HEK293 (cell line): ENCODE data around the gene CTSD.

Source experiments
- CTCF ChIA-PET: fragments of 350-600 bp; formaldehyde crosslinking; extraction: SDS; loops from one replicate; lab custom pipeline; 2021; ENCODE audit warnings: antibody characterized with exemption; lab: Yijun Ruan, JAX
- POLR2A ChIA-PET: fragments of 300-600 bp; formaldehyde crosslinking; extraction: SDS; loops from one replicate; lab custom pipeline; 2020; ENCODE audit warnings: antibody characterized with exemption, inconsistent platforms; lab: Yijun Ruan, JAX
- H3K27ac ChIP-seq: fragments of 200-500 bp; sonication (Bioruptor generic); 2 replicates; pipeline ENCODE4 v1.5.1; 2014; ENCODE audit warnings: low read depth, low read length, control low read depth, inconsistent platforms; ENCODE audit errors: extremely low read depth
- H3K36me3 ChIP-seq, 2 experiments: fragments of 200-500 bp in 1 of 2; sonication (Bioruptor generic) in 1 of 2; 1 replicate in 1 of 2; 2 replicates in 1 of 2; pipeline ENCODE4 v1.5.1; 2014 to 2017; ENCODE audit warnings: inconsistent platforms in 2 of 2, low read length in 2 of 2; ENCODE audit not compliant: control insufficient read depth in 2 of 2, insufficient read depth in 1 of 2
- H3K4me1 ChIP-seq: fragments of 200-500 bp; sonication (Bioruptor generic); 2 replicates; pipeline ENCODE4 v1.5.1; 2014; ENCODE audit warnings: mild to moderate bottlenecking, low read length, inconsistent platforms; ENCODE audit not compliant: control insufficient read depth, insufficient read depth
- H3K4me3 ChIP-seq: 2 replicates; pipeline ENCODE4 v1.5.1; 2011; ENCODE audit warnings: low read depth, mild to moderate bottlenecking, control low read depth, low read length, moderate library complexity
- H3K9me3 ChIP-seq: fragments of 200-500 bp; sonication (Bioruptor generic); 2 replicates; pipeline ENCODE4 v1.5.1; 2014; ENCODE audit warnings: low read depth, low read length, inconsistent platforms; ENCODE audit not compliant: control insufficient read depth, insufficient read depth
- GLI4 ChIP-seq: fragments of 450-650 bp; formaldehyde crosslinking; IDR thresholded peaks from 2 replicates; pipeline ENCODE4 v1.5.1; 2016; ENCODE audit warnings: missing biosample characterization, missing genetic modification characterization
- MYNN ChIP-seq: fragments of 450-650 bp; formaldehyde crosslinking; IDR thresholded peaks from 2 replicates; pipeline ENCODE4 v1.5.1; 2016; ENCODE audit warnings: missing biosample characterization, missing genetic modification characterization, borderline replicate concordance
- PRDM10 ChIP-seq: fragments of 450-650 bp; formaldehyde crosslinking; IDR thresholded peaks from 2 replicates; pipeline ENCODE4 v1.5.1; 2016; ENCODE audit warnings: missing biosample characterization, missing genetic modification characterization
- REST ChIP-seq: fragments of 450-650 bp; formaldehyde crosslinking; IDR thresholded peaks from 2 replicates; pipeline ENCODE4 v1.5.1; 2016; ENCODE audit warnings: missing biosample characterization, missing genetic modification characterization
- TRIM28 ChIP-seq: IDR thresholded peaks from 2 replicates; pipeline ENCODE4 v1.6.1; 2011; ENCODE audit warnings: low read length, control low read depth, borderline replicate concordance
- ZBTB11 ChIP-seq: fragments of 450-650 bp; formaldehyde crosslinking; conservative IDR thresholded peaks from 2 replicates; pipeline ENCODE4 v1.5.1; 2016; ENCODE audit warnings: low read depth, missing biosample characterization, missing genetic modification characterization
- ZNF155 ChIP-seq: fragments of 450-650 bp; formaldehyde crosslinking; IDR thresholded peaks from 2 replicates; pipeline ENCODE4 v1.5.1; 2016; ENCODE audit warnings: missing biosample characterization, missing genetic modification characterization
- ZNF16 ChIP-seq: fragments of 450-650 bp; formaldehyde crosslinking; IDR thresholded peaks from 2 replicates; pipeline ENCODE4 v1.5.1; 2016; ENCODE audit warnings: low read depth, missing biosample characterization, missing genetic modification characterization
- ZNF391 ChIP-seq: fragments of 450-650 bp; formaldehyde crosslinking; IDR thresholded peaks from 2 replicates; pipeline ENCODE4 v1.5.1; 2016; ENCODE audit warnings: low read depth, missing biosample characterization, missing genetic modification characterization, borderline replicate concordance
- ZNF423 ChIP-seq: fragments of 450-650 bp; formaldehyde crosslinking; IDR thresholded peaks from 2 replicates; pipeline ENCODE4 v1.5.1; 2016; ENCODE audit warnings: missing biosample characterization, missing genetic modification characterization
- ZNF501 ChIP-seq: fragments of 450-650 bp; formaldehyde crosslinking; IDR thresholded peaks from 2 replicates; pipeline ENCODE4 v1.5.1; 2016; ENCODE audit warnings: missing biosample characterization, missing genetic modification characterization
- ZNF514 ChIP-seq: fragments of 450-650 bp; formaldehyde crosslinking; IDR thresholded peaks from 2 replicates; pipeline ENCODE4 v1.5.1; 2016; ENCODE audit warnings: missing biosample characterization, missing genetic modification characterization
- ZNF548 ChIP-seq: fragments of 450-650 bp; formaldehyde crosslinking; IDR thresholded peaks from 2 replicates; pipeline ENCODE4 v1.5.1; 2016; ENCODE audit warnings: missing biosample characterization, missing genetic modification characterization
- ZNF561 ChIP-seq: fragments of 450-650 bp; IDR thresholded peaks from 2 replicates; pipeline ENCODE4 v1.5.1; 2018; ENCODE audit warnings: missing biosample characterization, missing genetic modification characterization, borderline replicate concordance
- ZNF692 ChIP-seq: fragments of 450-650 bp; formaldehyde crosslinking; IDR thresholded peaks from 2 replicates; pipeline ENCODE4 v1.5.1; 2016; ENCODE audit warnings: missing biosample characterization, missing genetic modification characterization
- ZNF777 ChIP-seq: fragments of 450-650 bp; formaldehyde crosslinking; IDR thresholded peaks from 2 replicates; pipeline ENCODE4 v1.5.1; 2017; ENCODE audit warnings: missing biosample characterization, missing genetic modification characterization, borderline replicate concordance
- ZSCAN30 ChIP-seq: fragments of 450-650 bp; IDR thresholded peaks from 2 replicates; pipeline ENCODE4 v1.5.1; 2018; ENCODE audit warnings: missing biosample characterization, mild to moderate bottlenecking, missing genetic modification characterization, moderate library complexity

The CTSD gene

GRCh38 chr11:1796413-1797011 is 32.8 kb upstream of the CTSD start:
- ChIA-PET CTCF (interaction anchor here (0.9 to 1.2 kb wide), 2 partner anchors 9 to 37 kb away, joined by 3 to 5 read pairs; no protein-coding TSS in a partner anchor), POLR2A (no interaction called here)
- H3K4me3 ChIP-seq = no peak overlapping the region
- H3K36me3 ChIP-seq = no peaks in the 10 kb centered on the region
- TF ChIP-seq ZNF561 (tag by site-specific recombination) (no peak), ZBTB11 (no peak), GLI4 (tag by site-specific recombination) (no peak), REST (tag by site-specific recombination) (no peak), MYNN (no peak), ZNF155 (tag by site-specific recombination) (no peak), ZNF16 (tag by site-specific recombination) (no peak), ZNF423 (tag by site-specific recombination) (no peak), ZNF692 (tag by site-specific recombination) (no peak), ZNF514 (tag by site-specific recombination) (no peak), ZNF548 (no peak), ZNF501 (tag by site-specific recombination) (no peak), ZNF777 (tag by site-specific recombination) (no peak)
- no peaks in the 10 kb centered on the region for H3K4me1 ChIP-seq
- no peaks in the 10 kb centered on the region for H3K9me3 ChIP-seq
- H3K27ac ChIP-seq = no peak overlapping the region

GRCh38 chr11:1793081-1793480 is 29.4 kb upstream of the CTSD start:
- no peak overlapping the region for H3K27ac ChIP-seq
- ChIA-PET POLR2A (interaction anchor here (0.7 kb wide), 1 partner anchor 11 kb away, joined by 3 read pairs; no protein-coding TSS in a partner anchor), CTCF (interaction anchor here (1.8 kb wide), 1 partner anchor 99 kb away, joined by 8 read pairs; no protein-coding TSS in a partner anchor)
- TF ChIP-seq ZNF391 (tag by site-specific recombination) (no peak), ZSCAN30 (tag by site-specific recombination) (no peak), TRIM28 (no peak), PRDM10 (tag by site-specific recombination) (no peak)
- H3K9me3 ChIP-seq = no peaks in the 10 kb centered on the region
- H3K36me3 ChIP-seq = no peaks in the 10 kb centered on the region
- H3K4me3 ChIP-seq = no peak overlapping the region
- H3K4me1 ChIP-seq = no peaks in the 10 kb centered on the region
